HL-60 (cell line): ENCODE data around the gene PTEN.

Experiments used
- POLR2AphosphoS5 ChIP-seq: IDR thresholded peaks from 2 replicates; pipeline ENCODE4 v1.6.1; 2012; ENCODE audit warnings: low read depth
- TF ChIP-seq, protein P1 (sequence below): IDR thresholded peaks from one replicate; pipeline ENCODE4 v1.5.1; 2011; ENCODE audit warnings: low read length, control low read depth, inconsistent platforms; ENCODE audit not compliant: insufficient read depth

DNA sequence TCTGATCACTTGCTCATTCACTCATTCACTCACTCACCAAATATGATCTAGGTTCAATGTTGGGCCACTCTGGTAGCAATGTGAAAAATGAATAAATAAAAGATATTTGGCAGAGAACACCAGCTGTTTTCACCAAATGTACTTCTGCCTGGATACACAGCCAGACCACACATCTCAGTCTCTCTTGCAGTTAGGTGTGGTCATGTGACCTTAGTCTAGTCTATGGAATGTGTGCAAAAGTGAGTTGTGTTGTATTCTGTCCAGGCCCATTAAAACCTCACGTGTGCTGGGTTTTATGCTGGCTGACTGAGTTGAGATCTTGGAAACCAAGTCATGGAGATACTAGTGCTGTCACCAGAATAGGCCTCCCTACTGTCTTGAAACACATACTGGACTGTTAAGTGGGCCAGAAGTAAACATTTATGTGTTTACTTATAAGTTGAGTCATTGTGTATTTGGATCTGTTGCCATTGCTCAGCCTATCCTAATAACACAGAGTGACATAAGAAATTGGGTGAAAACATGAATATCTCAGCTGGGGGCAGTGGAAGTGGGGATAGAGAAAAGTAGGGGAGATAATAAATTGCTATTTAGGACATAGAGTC is 145.5 kb downstream of the PTEN start:
- TF ChIP-seq, protein P1, sequence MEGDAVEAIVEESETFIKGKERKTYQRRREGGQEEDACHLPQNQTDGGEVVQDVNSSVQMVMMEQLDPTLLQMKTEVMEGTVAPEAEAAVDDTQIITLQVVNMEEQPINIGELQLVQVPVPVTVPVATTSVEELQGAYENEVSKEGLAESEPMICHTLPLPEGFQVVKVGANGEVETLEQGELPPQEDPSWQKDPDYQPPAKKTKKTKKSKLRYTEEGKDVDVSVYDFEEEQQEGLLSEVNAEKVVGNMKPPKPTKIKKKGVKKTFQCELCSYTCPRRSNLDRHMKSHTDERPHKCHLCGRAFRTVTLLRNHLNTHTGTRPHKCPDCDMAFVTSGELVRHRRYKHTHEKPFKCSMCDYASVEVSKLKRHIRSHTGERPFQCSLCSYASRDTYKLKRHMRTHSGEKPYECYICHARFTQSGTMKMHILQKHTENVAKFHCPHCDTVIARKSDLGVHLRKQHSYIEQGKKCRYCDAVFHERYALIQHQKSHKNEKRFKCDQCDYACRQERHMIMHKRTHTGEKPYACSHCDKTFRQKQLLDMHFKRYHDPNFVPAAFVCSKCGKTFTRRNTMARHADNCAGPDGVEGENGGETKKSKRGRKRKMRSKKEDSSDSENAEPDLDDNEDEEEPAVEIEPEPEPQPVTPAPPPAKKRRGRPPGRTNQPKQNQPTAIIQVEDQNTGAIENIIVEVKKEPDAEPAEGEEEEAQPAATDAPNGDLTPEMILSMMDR, result no peak
- no peak for TF ChIP-seq POLR2AphosphoS5
